ENCODE data around the gene IFITM1. TPM values are rescaled to one million over a fixed set of nuclear protein-coding genes. Genes with fewer than 3 reads are reported as not detected.

The IFITM1 gene
- total RNA-seq, 1 donor from 2014 or later = 21.2 TPM

DNA sequence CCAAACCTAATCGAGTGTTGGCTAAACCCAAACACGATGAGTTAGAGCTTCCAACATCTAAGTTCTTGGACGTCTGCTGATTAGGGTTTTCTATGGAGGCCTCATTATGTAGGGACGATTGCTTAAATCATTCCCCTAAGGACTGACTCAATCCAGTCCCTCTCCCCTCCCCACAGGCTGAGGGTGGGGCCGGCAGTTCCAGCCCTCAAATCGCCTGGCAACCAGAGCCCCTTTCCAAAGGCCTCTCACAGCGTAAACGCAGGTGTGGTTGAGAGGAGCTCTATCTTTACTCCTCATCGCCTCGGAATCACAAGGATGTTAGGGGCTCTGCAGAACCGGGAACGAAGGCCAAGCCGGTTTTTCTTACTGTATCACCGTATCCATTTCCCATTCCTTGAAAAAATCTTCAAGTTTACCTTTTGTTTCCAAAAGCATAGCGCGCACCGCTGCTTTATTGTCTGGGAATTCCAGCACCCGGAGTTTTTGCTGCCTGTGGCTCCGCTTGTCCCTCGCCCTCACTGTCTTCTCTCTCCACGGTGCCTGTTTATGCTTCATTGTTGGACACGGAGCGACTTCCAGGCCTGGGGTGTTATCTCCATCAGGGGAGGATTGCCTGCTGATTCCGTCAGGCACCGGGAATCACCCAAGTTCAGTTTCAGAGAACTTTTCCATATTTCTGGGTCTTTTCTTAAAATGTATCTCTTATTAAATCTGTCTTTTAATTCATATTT, 20.6 kb downstream of the IFITM1 start:
- no peak for DNase-seq
- TF ChIP-seq, protein P1, sequence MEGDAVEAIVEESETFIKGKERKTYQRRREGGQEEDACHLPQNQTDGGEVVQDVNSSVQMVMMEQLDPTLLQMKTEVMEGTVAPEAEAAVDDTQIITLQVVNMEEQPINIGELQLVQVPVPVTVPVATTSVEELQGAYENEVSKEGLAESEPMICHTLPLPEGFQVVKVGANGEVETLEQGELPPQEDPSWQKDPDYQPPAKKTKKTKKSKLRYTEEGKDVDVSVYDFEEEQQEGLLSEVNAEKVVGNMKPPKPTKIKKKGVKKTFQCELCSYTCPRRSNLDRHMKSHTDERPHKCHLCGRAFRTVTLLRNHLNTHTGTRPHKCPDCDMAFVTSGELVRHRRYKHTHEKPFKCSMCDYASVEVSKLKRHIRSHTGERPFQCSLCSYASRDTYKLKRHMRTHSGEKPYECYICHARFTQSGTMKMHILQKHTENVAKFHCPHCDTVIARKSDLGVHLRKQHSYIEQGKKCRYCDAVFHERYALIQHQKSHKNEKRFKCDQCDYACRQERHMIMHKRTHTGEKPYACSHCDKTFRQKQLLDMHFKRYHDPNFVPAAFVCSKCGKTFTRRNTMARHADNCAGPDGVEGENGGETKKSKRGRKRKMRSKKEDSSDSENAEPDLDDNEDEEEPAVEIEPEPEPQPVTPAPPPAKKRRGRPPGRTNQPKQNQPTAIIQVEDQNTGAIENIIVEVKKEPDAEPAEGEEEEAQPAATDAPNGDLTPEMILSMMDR (IDR thresholded peaks at IDR 0.05) = no peak
- peaks cover 29% of the 10 kb centered on the region for H3K4me1 Mint-ChIP-seq
- no peak overlapping the region for H3K27ac Mint-ChIP-seq
- H3K36me3 Mint-ChIP-seq (ENCODE audit: low read depth) = no peaks in the 10 kb centered on the region
- no peaks in the 10 kb centered on the region for H3K27me3 Mint-ChIP-seq
- intact Hi-C loops (cut with micrococcal nuclease) = no loop called here
- no peaks in the 10 kb centered on the region for H3K9me3 Mint-ChIP-seq
- ChIA-PET POLR2A (interaction anchor here (1.3 kb wide), 1 partner anchor 21 kb away, joined by 4 read pairs; no protein-coding TSS in a partner anchor), CTCF (no interaction called here)
- H3K4me3 Mint-ChIP-seq = no peak overlapping the region
- no peak for ATAC-seq (ENCODE audit: low read depth)

DNA sequence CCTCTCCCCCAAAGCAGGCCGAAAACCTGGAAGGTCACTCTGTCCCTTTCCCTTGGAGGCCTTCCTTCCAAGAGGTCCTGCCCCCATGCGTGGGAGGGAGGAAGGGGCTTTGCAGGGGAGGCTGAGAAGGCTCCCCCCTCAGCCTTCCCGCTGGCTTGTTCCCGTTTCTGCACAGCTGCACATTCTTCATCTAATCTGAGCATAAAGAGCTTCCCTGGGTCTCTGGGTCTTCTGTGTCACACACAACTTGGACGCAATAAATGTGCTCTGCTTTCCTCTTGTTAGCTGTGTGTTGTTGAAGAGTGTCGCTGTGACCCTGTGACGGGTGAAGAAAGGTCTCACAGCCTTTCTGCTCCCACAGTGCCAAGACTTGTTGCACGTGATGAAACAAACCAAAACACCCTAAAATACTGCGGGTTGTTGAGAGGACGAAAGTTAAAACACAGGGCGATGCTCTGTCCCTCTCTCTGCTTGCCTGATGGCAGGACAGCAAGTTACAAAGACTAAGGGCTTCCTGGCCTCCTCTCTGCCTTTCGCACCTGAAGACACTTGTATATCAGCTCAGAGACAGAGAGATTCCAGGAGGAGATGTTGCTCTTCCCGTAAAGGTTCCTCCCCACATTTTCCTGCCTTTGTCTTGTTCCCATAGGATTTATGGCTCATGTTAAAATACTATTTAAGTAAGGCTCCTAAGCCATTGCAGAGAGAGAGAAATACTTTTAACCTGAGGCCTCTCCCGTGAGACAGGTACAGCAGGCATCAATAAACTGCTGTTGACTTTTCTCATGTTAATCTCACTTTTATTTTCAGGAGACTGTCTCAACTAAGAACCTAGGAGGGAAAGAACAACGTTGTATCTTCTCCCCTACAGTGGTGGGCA, 22.2 kb downstream of the IFITM1 start:
- ChIA-PET CTCF (no interaction called here), POLR2A (interaction anchor here (0.6 kb wide), 1 partner anchor 19 kb away, joined by 4 read pairs; no protein-coding TSS in a partner anchor)
- intact Hi-C loops (cut with micrococcal nuclease) = no loop called here
- peaks cover 25% of the 10 kb centered on the region for H3K4me1 Mint-ChIP-seq
- no peak overlapping the region for H3K4me3 Mint-ChIP-seq
- no peaks in the 10 kb centered on the region for H3K27me3 Mint-ChIP-seq
- no peaks in the 10 kb centered on the region for H3K9me3 Mint-ChIP-seq
- H3K27ac Mint-ChIP-seq = no peak overlapping the region
- ATAC-seq (ENCODE audit: low read depth) (no peak), DNase-seq (no peak)
- TF ChIP-seq, protein P1 (IDR thresholded peaks at IDR 0.05) = no peak
- no peaks in the 10 kb centered on the region for H3K36me3 Mint-ChIP-seq (ENCODE audit: low read depth)

DNA sequence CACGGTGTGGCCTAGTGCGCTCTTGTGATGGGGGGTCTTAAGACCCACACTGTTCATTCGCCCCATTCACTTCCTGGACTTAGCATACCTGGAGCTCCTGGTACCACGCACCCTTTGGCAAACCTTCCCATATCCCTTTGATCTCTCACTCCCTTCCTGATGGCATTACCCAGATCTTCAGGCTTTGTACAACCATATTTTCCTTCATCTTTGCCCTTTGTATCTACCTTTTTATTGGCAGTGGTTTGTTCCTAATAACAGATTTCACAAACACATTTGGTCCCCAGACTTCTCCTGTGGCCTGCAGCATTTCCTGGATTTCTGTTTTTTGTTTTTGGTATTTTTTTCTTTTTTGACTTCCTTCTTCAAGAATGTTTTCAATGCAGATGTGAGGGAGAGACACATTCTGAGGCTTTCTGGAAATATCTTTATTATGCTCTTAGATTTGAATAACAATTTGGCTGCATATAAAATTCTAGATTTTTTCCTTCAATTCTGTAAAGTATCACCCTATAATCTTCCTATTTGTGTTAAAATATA, 22.9 kb downstream of the IFITM1 start:
- Mint-ChIP-seq H3K27me3 (no peaks in the 10 kb centered on the region), H3K9me3 (no peaks in the 10 kb centered on the region), H3K36me3 (ENCODE audit: low read depth) (peaks cover 1% of the 10 kb centered on the region), H3K4me1 (peaks cover 25% of the 10 kb centered on the region), H3K4me3 (no peak overlapping the region), H3K27ac (no peak overlapping the region)
- TF ChIP-seq, protein P1 (IDR thresholded peaks at IDR 0.05) = no peak
- DNase-seq (no peak), ATAC-seq (ENCODE audit: low read depth) (no peak)
- intact Hi-C loops (cut with micrococcal nuclease) = no loop called here
- ChIA-PET CTCF (no interaction called here), POLR2A (interaction anchor here (0.6 kb wide), 1 partner anchor 18 kb away, joined by 4 read pairs; no protein-coding TSS in a partner anchor)

DNA sequence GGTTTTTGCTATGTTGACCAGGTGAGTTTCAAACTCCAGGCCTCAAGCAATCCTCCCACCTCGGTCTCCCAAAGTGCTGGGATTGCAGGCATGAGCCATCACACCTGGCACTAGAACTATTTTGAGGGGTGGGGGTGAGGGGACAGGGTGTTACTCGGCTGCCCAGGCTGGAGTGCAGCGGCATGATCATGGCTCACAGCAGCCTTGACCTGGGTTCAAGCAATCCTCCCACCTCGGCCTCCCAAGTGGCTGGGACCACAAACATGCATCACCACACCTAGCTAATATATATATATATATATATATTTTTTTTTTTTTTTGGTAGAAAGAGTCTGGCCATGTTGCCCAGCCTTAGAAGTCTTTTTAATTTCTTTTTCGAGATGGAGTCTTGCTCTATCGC, 23.9 kb downstream of the IFITM1 start:
- Mint-ChIP-seq H3K27me3 (no peaks in the 10 kb centered on the region), H3K4me3 (no peak overlapping the region), H3K9me3 (no peaks in the 10 kb centered on the region), H3K27ac (no peak overlapping the region), H3K4me1 (peaks cover 29% of the 10 kb centered on the region), H3K36me3 (ENCODE audit: low read depth) (peaks cover 1% of the 10 kb centered on the region)
- ChIA-PET CTCF (no interaction called here), POLR2A (interaction anchor here (1.0 kb wide), 1 partner anchor 11 kb away, joined by 3 read pairs; no protein-coding TSS in a partner anchor)
- DNase-seq (no peak), ATAC-seq (ENCODE audit: low read depth) (no peak)
- intact Hi-C loops (cut with micrococcal nuclease) = no loop called here
- TF ChIP-seq, protein P1 (IDR thresholded peaks at IDR 0.05) = no peak

Measured in activated B cell treated with CpG ODN at 0.5 μM for 24 hours (primary cell).